SK-N-SH (cell line): ENCODE measurements around the gene PHF14. TPM values are rescaled to one million over a fixed set of nuclear protein-coding genes. Genes with fewer than 3 reads are reported as not detected.

Experiments used
- CTCF ChIA-PET: fragments of 300-600, 350-600 bp; formaldehyde crosslinking; extraction: SDS; loops from one replicate; lab custom pipeline; 2021; lab: Yijun Ruan, JAX
- POLR2A ChIA-PET: fragments of 350-600 bp; sonication (Branson Sonifier 250); formaldehyde crosslinking; extraction: SDS; loops from one replicate; lab custom pipeline; 2020; ENCODE audit warnings: antibody characterized with exemption, inconsistent platforms; lab: Yijun Ruan, JAX
- DNase-seq: peaks from one replicate; pipeline ENCODE4 v3.0.0; 2012
- H2AFZ ChIP-seq: fragments of 200-600 bp; sonication (generic); 2 replicates; pipeline ENCODE4 v1.8.1; 2016; ENCODE audit warnings: antibody characterized with exemption, mild to moderate bottlenecking, low read depth
- H3F3A ChIP-seq: fragments of 200-600 bp; sonication (generic); replicated peaks from 2 replicates; pipeline ENCODE3; 2016; ENCODE audit warnings: antibody characterized with exemption, mild to moderate bottlenecking; ENCODE audit not compliant: insufficient read depth
- H3K27ac ChIP-seq, 2 experiments: fragments of 200-500 bp in 1 of 2; fragments of 200-600 bp in 1 of 2; sonication (Bioruptor generic) in 1 of 2; sonication (generic), shearing (Covaris generic) in 1 of 2; 2 replicates each; pipeline versions ENCODE4 v1.5.1 to v1.6.1; 2014 to 2016; ENCODE audit warnings: low read depth in 2 of 2, inconsistent platforms in 1 of 2, low read length in 1 of 2, mild to moderate bottlenecking in 1 of 2, mixed read lengths in 1 of 2
- H3K27me3 ChIP-seq: fragments of 200-600 bp; sonication (generic), shearing (Covaris generic); 2 replicates; pipeline ENCODE4 v1.6.1; 2016; ENCODE audit warnings: mixed run types; ENCODE audit not compliant: insufficient read depth
- H3K36me3 ChIP-seq, 2 experiments: fragments of 200-500 bp in 1 of 2; fragments of 200-600 bp in 1 of 2; sonication (Bioruptor generic) in 1 of 2; sonication (generic) in 1 of 2; replicated peaks in 1 of 2; 2 replicates each; pipeline versions ENCODE3 to v1.5.1; 2014 to 2016; ENCODE audit warnings: low read length in 1 of 2, mild to moderate bottlenecking in 1 of 2; ENCODE audit not compliant: insufficient read depth in 2 of 2, control insufficient read depth in 1 of 2
- H3K4me1 ChIP-seq, 2 experiments: fragments of 200-500 bp in 1 of 2; fragments of 200-600 bp in 1 of 2; sonication (Bioruptor generic) in 1 of 2; sonication (generic), shearing (Covaris generic) in 1 of 2; 2 replicates each; pipeline versions ENCODE4 v1.5.1 to v1.6.1; 2014 to 2016; ENCODE audit warnings: low read depth in 1 of 2, low read length in 1 of 2, mixed run types in 1 of 2; ENCODE audit not compliant: insufficient read depth in 2 of 2, control insufficient read depth in 1 of 2
- H3K4me2 ChIP-seq: fragments of 200-600 bp; sonication (generic), shearing (Covaris generic); 2 replicates; pipeline ENCODE4 v1.6.1; 2017; ENCODE audit warnings: mixed run types
- H3K4me3 ChIP-seq, 2 experiments: fragments of 200-500 bp in 1 of 2; fragments of 200-600 bp in 1 of 2; sonication (Bioruptor generic) in 1 of 2; sonication (generic), shearing (Covaris generic) in 1 of 2; 2 replicates each; pipeline versions ENCODE4 v1.5.1 to v1.8.1; 2014 to 2016; ENCODE audit warnings: low read depth in 2 of 2, inconsistent platforms in 1 of 2, low read length in 1 of 2, mild to moderate bottlenecking in 1 of 2, mixed read lengths in 1 of 2, moderate library complexity in 1 of 2
- H3K79me2 ChIP-seq: fragments of 200-600 bp; sonication (generic); 2 replicates; pipeline ENCODE4 v1.8.1; 2017; ENCODE audit warnings: mild to moderate bottlenecking; ENCODE audit not compliant: insufficient read depth
- H3K9ac ChIP-seq: fragments of 200-600 bp; sonication (generic); 2 replicates; pipeline ENCODE4 v1.6.1; 2017; ENCODE audit warnings: mixed run types
- H3K9me2 ChIP-seq: fragments of 200-600 bp; sonication (generic); 2 replicates; pipeline ENCODE4 v1.6.1; 2017; ENCODE audit warnings: mixed run types
- H3K9me3 ChIP-seq: fragments of 200-600 bp; sonication (generic); 2 replicates; pipeline ENCODE4 v1.6.1; 2017; ENCODE audit warnings: mixed run types, mild to moderate bottlenecking, moderate library complexity
- H4K20me1 ChIP-seq: fragments of 200-600 bp; sonication (generic); 2 replicates; pipeline ENCODE4 v1.6.1; 2017; ENCODE audit warnings: mild to moderate bottlenecking, mixed run types; ENCODE audit not compliant: insufficient read depth
- CHD2 ChIP-seq: fragments of 150-350 bp; IDR thresholded peaks from 2 replicates; pipeline ENCODE4 v1.6.1; 2018; ENCODE audit warnings: low read length; ENCODE audit not compliant: partially characterized antibody
- CTCF ChIP-seq: fragments of 200-600 bp; sonication (generic); IDR thresholded peaks from 2 replicates; pipeline ENCODE4 v1.6.1; 2017; ENCODE audit warnings: antibody characterized with exemption, mild to moderate bottlenecking, moderate library complexity
- ELF1 ChIP-seq: IDR thresholded peaks from 2 replicates; pipeline ENCODE4 v1.4.0; 2012
- EP300 ChIP-seq, 2 experiments: IDR thresholded peaks; 2 replicates each; pipeline versions ENCODE4 v1.4.0 to v1.6.1; 2012; ENCODE audit warnings: borderline replicate concordance in 1 of 2, low read depth in 1 of 2, low read length in 1 of 2
- FOXJ3 ChIP-seq: sonication (generic); formaldehyde crosslinking; IDR thresholded peaks from 2 replicates; pipeline ENCODE4 v1.5.1; 2020; ENCODE audit warnings: mild to moderate bottlenecking, missing genetic modification reagents
- GATA2 ChIP-seq: sonication (generic); formaldehyde crosslinking; IDR thresholded peaks from 2 replicates; pipeline ENCODE4 v1.5.0; 2020; ENCODE audit warnings: mild to moderate bottlenecking, missing genetic modification reagents
- JUND ChIP-seq: IDR thresholded peaks from 2 replicates; pipeline ENCODE4 v1.4.0; 2012
- NFIC ChIP-seq: IDR thresholded peaks from 2 replicates; pipeline ENCODE4 v1.4.0; 2012; ENCODE audit warnings: borderline replicate concordance
- NRF1 ChIP-seq: IDR thresholded peaks from 2 replicates; pipeline ENCODE4 v1.6.1; 2012; ENCODE audit warnings: low read depth, mild to moderate bottlenecking, low read length
- PBX3 ChIP-seq: IDR thresholded peaks from 2 replicates; pipeline ENCODE4; 2012
- RCOR1 ChIP-seq: fragments of 150-350 bp; IDR thresholded peaks from 2 replicates; pipeline ENCODE4 v1.6.1; 2017; ENCODE audit warnings: antibody characterized with exemption, low read length
- RXRA ChIP-seq: IDR thresholded peaks from 2 replicates; pipeline ENCODE4 v1.4.0; 2012; ENCODE audit warnings: low read depth, mild to moderate bottlenecking, borderline replicate concordance
- SIN3A ChIP-seq: IDR thresholded peaks from 2 replicates; pipeline ENCODE4 v1.6.1; 2012; ENCODE audit warnings: low read depth, mild to moderate bottlenecking, low read length, moderate library complexity, borderline replicate concordance
- USF2 ChIP-seq: fragments of 150-350 bp; IDR thresholded peaks from 2 replicates; pipeline ENCODE4 v1.6.1; 2017; ENCODE audit warnings: antibody characterized with exemption, low read length, low read depth, borderline replicate concordance
- WGBS: methylation state at CpG from one replicate; pipeline ENCODE4 v1.1.6; 2017; ENCODE audit warnings: low lambda C conversion rate; 5-methylcytosine and 5-hydroxymethylcytosine counted together
- polyA plus RNA-seq, 3 experiments: library from polyadenylated mRNA; depleted of rRNA; stranded (reverse); fragments of >200 nt; gene quantifications; 2 replicates each; pipeline ENCODE4 v1.2.3, GENCODE V29; 2012

PHF14 gene
- polyA plus RNA-seq, 1 of the 3 experiments (the other 2 are of a cell fraction) = 19.2 TPM

- Histone ChIP-seq H3K4me1 (no peaks in the 10 kb centered on the region; a peak in 1 of 4 replicates), H3K79me2 (peaks cover 41% of the 10 kb centered on the region), H3K27ac (no peak overlapping the region), H3F3A (peaks cover 4% of the 10 kb centered on the region), H3K9ac (no peak overlapping the region), H3K36me3 (peaks cover 23 to 33% of the 10 kb centered on the region in 2 experiments), H3K27me3 (no peaks in the 10 kb centered on the region), H4K20me1 (no peaks in the 10 kb centered on the region), H3K4me2 (no peak overlapping the region), H3K4me3 (no peak overlapping the region), H2AFZ (no peak overlapping the region), H3K9me3 (no peaks in the 10 kb centered on the region), H3K9me2 (no peaks in the 10 kb centered on the region)
- POLR2A ChIA-PET = no interaction called here
- WGBS = 64% methylated on average over 1 of the region's 1 CpG
- CTCF ChIA-PET = no interaction called here
- TF ChIP-seq SIN3A (no peak), ELF1 (no peak), CHD2 (no peak), NFIC (no peak), RXRA (no peak), CTCF (no peak), NRF1 (no peak), FOXJ3 (CRISPR knock-in tag) (no peak), USF2 (no peak)
- DNase-seq = no peak
Observed at GRCh38 chr7:11009631-11010030, 36.0 kb downstream of the PHF14 start.

- Histone ChIP-seq H3K36me3 (peaks cover 18 to 21% of the 10 kb centered on the region in 2 experiments), H3K9me3 (no peaks in the 10 kb centered on the region), H3K4me2 (no peak overlapping the region), H3F3A (peaks cover 3% of the 10 kb centered on the region), H2AFZ (no peak overlapping the region), H3K4me1 (peaks cover 0 to 14% of the 10 kb centered on the region in 2 experiments; a peak in 2 of 4 replicates), H3K4me3 (no peak overlapping the region), H3K9me2 (no peaks in the 10 kb centered on the region), H3K9ac (no peak overlapping the region), H3K79me2 (peaks cover 26% of the 10 kb centered on the region; the same call in 1 of the 2 replicates), H4K20me1 (peaks cover 3% of the 10 kb centered on the region; the same call in 1 of the 2 replicates), H3K27me3 (no peaks in the 10 kb centered on the region), H3K27ac (peak overlapping the region in 1 of 2 experiments; percentile 67; a peak in 2 of 4 replicates)
- 98% methylated on average over 1 of the region's 1 CpG for WGBS
- TF ChIP-seq EP300 (IDR thresholded peaks at IDR 0.05; ENCODE audit: borderline replicate concordance in 1 of 2, low read depth in 1 of 2, low read length in 1 of 2) (peak in 1 of 2 experiments; percentile 75; a peak in 2 of 4 replicates), GATA2 (CRISPR knock-in tag) (peak; percentile 53), FOXJ3 (CRISPR knock-in tag) (0 out of 2 replicates have a peak, but pooled peaks have one; percentile 25), JUND (no peak), RCOR1 (peak; percentile 48), NFIC (no peak), PBX3 (no peak)
- no peak for DNase-seq
- POLR2A ChIA-PET = no interaction called here
- CTCF ChIA-PET = interaction anchor here (1.2 to 1.7 kb wide), 2 partner anchors 15 kb away, joined by 4 to 8 read pairs; no protein-coding TSS in a partner anchor
Observed at GRCh38 chr7:11021468-11021867, 47.8 kb downstream of the PHF14 start.
